Stimulated activated CD4-positive, alpha-beta T cell treated with anti-CD3 and anti-CD28 coated beads, Interleukin-12 subunit alpha, Interleukin-12 subunit beta, amount 100 ng/mL, for 48 hours (primary cell): ENCODE data around the gene LAD1.

Source experiments
- DNase-seq, 3 donors: peaks; one replicate each; pipeline ENCODE4 v3.0.0-alpha.2; 2020; ENCODE audit warnings: low read depth in 2 of 3, low spot score in 1 of 3

Gene LAD1

GRCh38 chr1:201419746-201420607, 20.9 kb upstream of the LAD1 start:
- DNase-seq: no peak

GRCh38 chr1:201419256-201419655, 20.1 kb upstream of the LAD1 start:
- no peak for DNase-seq

- DNase-seq: no peak
These were observed 19.3 kb upstream of the LAD1 start for GRCh38 chr1:201418461-201418860.

- DNase-seq: no peak
These were observed 15.1 kb upstream of the LAD1 start for GRCh38 chr1:201414051-201414738.

- DNase-seq: no peak
These were observed 12.2 kb upstream of the LAD1 start for GRCh38 chr1:201411292-201411691.

GRCh38 chr1:201409440-201409839, 10.3 kb upstream of the LAD1 start:
- DNase-seq: no peak

DNA sequence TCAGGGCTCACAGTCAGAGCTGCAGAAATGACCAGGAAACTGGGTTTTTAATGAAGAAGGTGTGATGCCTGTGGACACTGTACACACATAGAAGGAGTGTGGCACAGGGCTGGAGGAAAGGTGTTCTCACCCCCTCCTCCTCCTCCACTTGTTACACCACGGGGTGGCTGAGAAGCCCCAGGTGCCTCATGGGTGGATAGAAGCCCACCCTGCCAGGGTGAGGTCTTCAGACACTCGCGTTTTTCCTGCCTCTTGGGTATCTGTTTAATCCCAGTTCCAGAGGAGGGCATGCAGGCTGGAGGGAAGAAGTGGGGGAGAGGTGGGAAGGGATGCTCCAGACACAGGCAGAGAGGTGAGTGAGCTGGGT, 9.7 kb upstream of the LAD1 start:
- DNase-seq: no peak

DNA sequence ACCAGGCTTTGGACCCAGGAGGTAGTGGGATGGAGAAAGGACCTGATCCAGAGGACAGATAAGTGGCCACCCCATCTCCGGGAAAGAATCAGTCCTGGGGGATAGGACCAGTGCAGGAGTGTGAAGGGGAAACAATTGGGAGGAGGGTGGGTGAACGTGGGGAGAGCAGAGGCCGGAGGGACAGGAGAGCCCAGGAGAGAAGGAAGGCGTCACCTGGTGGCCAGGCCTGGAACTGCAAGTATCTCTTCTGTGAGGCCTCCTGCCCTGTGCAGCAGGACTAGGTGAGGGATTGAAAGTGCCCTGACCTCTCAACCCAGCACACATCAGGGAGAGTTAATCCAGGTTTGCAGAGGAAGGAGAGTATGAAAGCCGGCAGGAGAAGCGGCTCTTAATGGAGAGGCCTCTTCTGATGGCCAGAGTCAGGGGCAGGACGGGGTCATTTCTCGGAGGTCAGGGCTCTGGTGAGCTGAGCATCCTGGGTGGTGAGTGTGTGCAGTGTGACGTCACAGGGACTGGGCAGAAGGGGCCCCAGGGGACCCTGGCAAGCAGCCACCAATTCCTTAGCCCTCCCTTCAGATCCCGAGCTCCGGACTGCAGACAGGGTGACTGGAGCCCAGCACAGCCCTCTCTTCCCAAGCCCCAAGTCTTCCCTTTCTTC, 9.2 kb upstream of the LAD1 start:
- peak; percentile 58 to 78 (median 69) for DNase-seq

DNA sequence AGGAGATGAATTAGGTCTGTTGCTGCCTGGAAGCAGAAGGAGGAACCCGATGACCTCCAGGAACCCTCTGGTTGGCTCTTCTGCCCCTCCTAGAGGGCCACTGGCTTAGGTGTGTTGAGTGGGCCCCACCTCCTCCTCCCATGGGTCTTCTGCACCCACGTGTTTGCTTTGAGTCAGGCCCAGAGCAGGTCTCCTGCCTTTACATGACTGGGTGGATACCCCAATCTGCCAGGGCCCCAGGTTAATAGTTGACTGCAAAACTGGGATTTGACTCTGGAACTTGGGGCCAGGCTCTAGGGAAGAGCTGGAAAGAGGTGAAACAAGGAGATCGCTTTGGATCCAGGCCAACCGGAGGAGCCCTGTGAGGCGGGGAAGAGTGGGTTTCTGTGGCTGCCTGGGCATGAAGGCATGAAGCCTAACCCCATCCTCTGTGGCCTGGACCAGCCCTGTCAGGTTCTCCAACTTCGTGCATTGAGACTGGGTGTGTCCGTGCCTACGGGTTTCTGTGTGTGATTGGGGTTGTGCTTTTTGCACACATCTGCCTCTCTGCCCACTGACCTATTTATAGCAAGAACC, 7.8 kb upstream of the LAD1 start:
- no peak for DNase-seq

- DNase-seq: no peak
These were observed 6.3 kb upstream of the LAD1 start for GRCh38 chr1:201405484-201405831.

GRCh38 chr1:201404722-201405483, 5.8 kb upstream of the LAD1 start:
- no peak for DNase-seq

DNA sequence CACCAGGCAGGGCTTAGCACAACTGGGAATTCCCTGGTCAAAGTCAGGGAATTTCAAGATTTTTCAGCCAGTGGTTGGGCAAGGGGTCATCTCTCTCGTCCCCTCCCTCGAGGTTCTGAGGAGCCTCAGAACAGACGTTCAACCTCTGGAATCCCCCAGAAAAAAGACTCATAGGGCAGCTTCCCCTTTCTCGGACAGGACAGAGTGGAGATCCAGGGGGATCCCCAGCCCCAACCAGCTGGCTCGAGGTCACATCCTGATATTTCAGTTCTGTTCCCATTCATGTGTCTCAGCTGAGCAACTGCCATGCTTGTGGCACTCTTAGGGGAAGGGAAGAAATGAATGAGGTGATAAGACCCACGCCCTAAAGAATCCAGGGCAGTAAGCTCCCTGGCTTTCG, 4.9 kb upstream of the LAD1 start:
- DNase-seq: no peak

- no peak for DNase-seq
These were observed 4.2 kb upstream of the LAD1 start for GRCh38 chr1:201403359-201403758.

GRCh38 chr1:201401700-201402099, 2.6 kb upstream of the LAD1 start:
- no peak for DNase-seq

DNA sequence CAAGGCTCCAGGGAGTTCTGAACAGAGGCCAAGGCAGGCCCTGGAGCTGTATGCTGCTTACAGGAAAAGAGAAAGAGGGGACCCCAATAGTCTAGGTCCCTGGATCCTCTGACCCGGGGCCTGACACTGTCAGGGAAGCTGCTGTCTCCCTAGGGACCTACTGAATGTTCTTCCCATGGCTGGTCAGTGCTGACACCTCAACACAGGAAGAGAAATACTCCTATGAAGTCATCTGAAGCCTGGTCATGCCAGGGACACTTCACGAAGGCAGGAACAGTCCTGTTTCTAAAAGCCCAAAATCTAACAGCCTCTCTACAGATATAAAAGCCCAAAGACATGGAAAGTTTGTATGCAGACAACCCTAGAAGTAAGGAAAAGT, 1.7 kb upstream of the LAD1 start:
- no peak for DNase-seq

- DNase-seq: no peak
These were observed 1.2 kb upstream of the LAD1 start for GRCh38 chr1:201400212-201400851.

DNA sequence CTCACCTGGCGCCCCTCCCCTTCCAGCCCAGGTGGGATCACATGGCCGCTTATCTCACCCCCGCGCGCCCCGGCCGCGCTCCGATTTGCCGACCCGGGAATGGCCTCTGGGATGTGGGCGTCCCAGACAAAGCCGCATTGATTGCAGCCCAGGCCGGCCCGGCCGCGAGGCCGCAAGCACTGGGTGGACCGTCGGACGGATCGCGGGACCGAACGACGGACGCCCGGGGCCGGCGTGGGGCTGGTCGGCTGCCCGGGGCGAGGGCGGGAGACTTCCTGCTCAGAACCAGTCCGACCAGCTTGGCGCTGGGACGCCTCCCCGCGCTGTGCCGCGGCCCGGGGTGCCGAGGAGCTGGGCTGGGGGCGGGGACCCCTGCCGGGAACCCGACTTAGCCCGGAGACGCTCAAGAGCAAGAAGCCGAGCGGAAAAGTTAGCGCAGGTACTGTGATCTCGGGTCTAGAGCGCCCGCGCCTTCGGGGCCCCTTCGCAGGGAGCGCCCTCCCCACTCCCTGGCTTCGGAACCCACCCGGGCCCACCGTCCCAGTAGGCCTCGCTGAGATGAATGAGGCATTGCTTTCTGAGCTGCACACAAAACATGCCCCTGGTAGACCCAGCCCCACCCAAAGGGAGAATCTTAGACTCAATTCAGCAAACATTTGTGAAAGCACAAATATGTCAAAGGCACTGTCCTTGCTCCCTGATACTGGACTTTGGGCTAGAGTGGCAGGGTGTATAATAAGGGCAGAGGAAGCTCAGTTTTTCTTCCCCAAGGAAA, 415 bp upstream of the LAD1 start:
- DNase-seq: no peak

DNA sequence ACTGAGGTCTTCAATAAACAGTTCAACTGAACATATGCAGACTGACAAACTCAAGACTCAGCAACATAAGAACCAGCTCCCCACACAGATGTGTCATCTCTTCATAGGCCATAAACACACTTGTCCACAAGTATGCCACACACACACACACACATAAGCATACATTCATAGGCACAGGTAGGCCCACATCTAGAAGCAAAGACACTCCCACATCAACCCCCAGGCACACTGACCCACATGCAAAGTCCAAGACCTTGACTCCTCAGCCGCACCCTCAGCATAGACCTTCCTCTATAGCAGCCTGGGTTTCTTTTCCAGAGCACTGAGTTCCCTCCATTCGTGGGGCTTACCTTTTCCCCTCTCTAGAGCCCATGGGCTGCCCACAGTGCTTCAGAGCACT, 1.4 kb downstream of the LAD1 start:
- DNase-seq: no peak

GRCh38 chr1:201396861-201397464, 2.2 kb downstream of the LAD1 start:
- no peak for DNase-seq

DNA sequence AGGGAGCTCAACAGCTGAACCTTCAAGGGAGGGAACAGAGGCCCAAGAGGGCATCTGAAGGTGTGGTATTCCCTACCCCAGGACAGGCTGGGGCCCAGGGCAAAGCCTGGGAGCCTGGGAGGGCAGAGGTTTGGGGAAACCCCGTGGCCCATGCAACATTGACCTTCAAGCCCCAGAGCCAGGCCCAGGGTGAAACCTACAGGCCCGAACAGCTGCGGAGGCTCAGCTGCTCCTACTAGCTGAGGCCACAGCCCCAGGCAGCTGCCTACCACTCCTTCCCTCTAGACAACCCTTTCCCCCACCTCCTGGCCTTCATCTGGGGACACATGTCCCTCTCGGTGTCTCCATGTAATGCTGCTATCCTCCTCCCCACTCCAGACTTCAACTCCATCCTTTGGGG, 3.2 kb downstream of the LAD1 start:
- DNase-seq: no peak
